B cell (primary cell): Measurements from ENCODE around the gene LRFN4. TPM values are rescaled to one million over a fixed set of nuclear protein-coding genes. Genes with fewer than 3 reads are reported as not detected.

Experiments used
- ATAC-seq: fragments of 200-7000 bp; cut with Tn5 transposase; one replicate; pipeline ENCODE4 v1.10.0; 2021; ENCODE audit warnings: low read depth, mild to moderate bottlenecking, moderate number of reproducible peaks, moderate library complexity
- CTCF ChIA-PET: fragments of 350-600 bp; sonication (Branson Sonifier 250); formaldehyde crosslinking; loops from one replicate; lab custom pipeline; 2021; ENCODE audit warnings: antibody characterized with exemption, inconsistent platforms; lab: Charles Lee
- POLR2A ChIA-PET: fragments of 350-600 bp; sonication (Branson Sonifier 250); formaldehyde crosslinking; loops from one replicate; lab custom pipeline; 2021; ENCODE audit warnings: antibody characterized with exemption; lab: Charles Lee
- DNase-seq: peaks from one replicate; pipeline ENCODE4 v3.0.0; 2013
- H2AFZ ChIP-seq: 2 replicates; pipeline ENCODE4 v1.6.1; 2012; ENCODE audit warnings: mild to moderate bottlenecking, low read depth, low read length; ENCODE audit not compliant: insufficient read depth, poor library complexity, severe bottlenecking
- H3K27ac ChIP-seq, 2 donors: 1 replicate in 1 of 2; 2 replicates in 1 of 2; pipeline ENCODE4 v1.5.1; 2012 to 2013; ENCODE audit warnings: low read length in 2 of 2, mild to moderate bottlenecking in 2 of 2, moderate library complexity in 1 of 2
- H3K27me3 ChIP-seq, 4 experiments: fragments of 200-600 bp in 1 of 4; sonication (generic) in 1 of 4; replicated peaks in 1 of 4; 1 replicate in 2 of 4; 2 replicates in 2 of 4; pipeline versions ENCODE4 v1.6.1 to v1.7.0; 2013 to 2016; ENCODE audit warnings: low read length in 3 of 4, mild to moderate bottlenecking in 2 of 4, mixed read lengths in 1 of 4, moderate library complexity in 1 of 4; ENCODE audit not compliant: insufficient read depth in 4 of 4, control insufficient read depth in 3 of 4; ENCODE audit errors: control extremely low read depth in 1 of 4
- H3K36me3 ChIP-seq, 2 experiments: replicated peaks in 1 of 2; 1 replicate in 1 of 2; 2 replicates in 1 of 2; pipeline versions ENCODE4 v1.6.1 to v1.7.1; 2013; ENCODE audit warnings: low read length in 1 of 2; ENCODE audit not compliant: insufficient read depth in 2 of 2, control insufficient read depth in 1 of 2; ENCODE audit errors: control extremely low read depth in 1 of 2, extremely low read depth in 1 of 2
- H3K4me1 ChIP-seq, 2 donors: fragments of 200-600 bp in 1 of 2; sonication (generic) in 1 of 2; 1 replicate in 1 of 2; 2 replicates in 1 of 2; pipeline versions ENCODE4 v1.5.1 to v1.6.1; 2013 to 2017; ENCODE audit warnings: low read length in 2 of 2; ENCODE audit not compliant: control insufficient read depth in 2 of 2, insufficient read depth in 2 of 2
- H3K4me2 ChIP-seq: replicated peaks from 2 replicates; pipeline ENCODE3; 2012; ENCODE audit warnings: mild to moderate bottlenecking, low read depth, low read length; ENCODE audit not compliant: poor library complexity, severe bottlenecking
- H3K4me3 ChIP-seq, 5 experiments: fragments of 200-600 bp in 1 of 5; sonication (generic) in 1 of 5; 1 replicate in 3 of 5; 2 replicates in 2 of 5; pipeline versions ENCODE4 v1.5.1 to v1.7.0; 2011 to 2016; ENCODE audit warnings: low read length in 4 of 5, mild to moderate bottlenecking in 4 of 5, low read depth in 2 of 5, control low read depth in 1 of 5, moderate library complexity in 1 of 5; ENCODE audit not compliant: insufficient read depth in 1 of 5; ENCODE audit errors: control extremely low read depth in 1 of 5, extremely low read depth in 1 of 5
- H3K79me2 ChIP-seq: fragments of 200-600 bp; sonication (generic); one replicate; pipeline ENCODE4 v1.6.0; 2016; ENCODE audit warnings: low read length; ENCODE audit not compliant: control insufficient read depth, insufficient read depth
- H3K9ac ChIP-seq: fragments of 200-600 bp; sonication (generic); 2 replicates; pipeline ENCODE4 v1.6.1; 2017; ENCODE audit warnings: mild to moderate bottlenecking, low read length, moderate library complexity
- H3K9me3 ChIP-seq, 3 donors: one replicate each; pipeline versions ENCODE4 v1.6.1 to v1.7.1; 2013; ENCODE audit warnings: low read length in 2 of 3; ENCODE audit not compliant: control insufficient read depth in 2 of 3, insufficient read depth in 1 of 3; ENCODE audit errors: control extremely low read depth in 1 of 3
- H4K20me1 ChIP-seq: 2 replicates; pipeline ENCODE4 v1.6.0; 2012; ENCODE audit warnings: mild to moderate bottlenecking, low read length; ENCODE audit not compliant: insufficient read depth, control insufficient read depth, poor library complexity, severe bottlenecking
- H3K27ac Mint-ChIP-seq: one replicate; pipeline ENCODE4 v1.8.0; 2021; ENCODE audit warnings: mixed read lengths
- H3K27me3 Mint-ChIP-seq: one replicate; pipeline ENCODE4 v1.8.0; 2021; ENCODE audit warnings: mixed read lengths
- H3K4me1 Mint-ChIP-seq: one replicate; pipeline ENCODE4 v1.8.0; 2021; ENCODE audit warnings: mixed read lengths
- H3K4me3 Mint-ChIP-seq: one replicate; pipeline ENCODE4 v1.8.0; 2021; ENCODE audit warnings: mixed read lengths
- H3K9me3 Mint-ChIP-seq: one replicate; pipeline ENCODE4 v1.8.0; 2022; ENCODE audit warnings: mixed read lengths; ENCODE audit not compliant: insufficient read depth
- CTCF ChIP-seq: fragments of 200-600 bp; IDR thresholded peaks from one replicate; pipeline ENCODE4 v1.8.0; 2022; ENCODE audit warnings: antibody characterized with exemption, mild to moderate bottlenecking
- EZH2 ChIP-seq: IDR thresholded peaks from 2 replicates; pipeline ENCODE4 v1.6.1; 2012; ENCODE audit warnings: borderline replicate concordance, low read depth, mild to moderate bottlenecking, moderate library complexity, low read length; ENCODE audit not compliant: insufficient read depth, poor library complexity, severe bottlenecking
- WGBS: methylation state at CpG from one replicate; pipeline ENCODE4 v1.1.5; 2013; ENCODE audit warnings: missing lambda C conversion rate; ENCODE audit not compliant: insufficient coverage; 5-methylcytosine and 5-hydroxymethylcytosine counted together
- intact Hi-C: fragments of 100-400 bp; cut with micrococcal nuclease; formaldehyde crosslinking; loops from one replicate; pipeline ENCODE4 v1.10.0; 2022
- polyA plus RNA-seq: library from polyadenylated mRNA; depleted of rRNA; stranded (reverse); fragments of >200 nt; gene quantifications from 2 replicates; pipeline ENCODE4 v1.2.3, GENCODE V29; 2012
- total RNA-seq, 2 donors: library from RNA; stranded (reverse); fragments of 120-200 nt in 1 of 2; gene quantifications; 1 replicate in 1 of 2; 2 replicates in 1 of 2; pipeline versions ENCODE4 v1.2.3 to v1.2.4, GENCODE V29; 2013 to 2022

The LRFN4 gene
- total and polyA plus RNA-seq, 2 donors (not counting 1 experiment from before 2014, with no cell fraction given), result 7.1 to 12.1 TPM

GRCh38 chr11:66859686-66860448 lies 3.0 kb downstream of the LRFN4 start:
- Histone ChIP-seq H3K4me2 (no peak overlapping the region), H4K20me1 (no peaks in the 10 kb centered on the region), H3K79me2 (no peaks in the 10 kb centered on the region), H3K27ac (no peak overlapping the region), H2AFZ (no peak overlapping the region), H3K9ac (no peak overlapping the region), H3K4me1 (peaks cover 5 to 13% of the 10 kb centered on the region in 2 donors), H3K4me3 (no peak overlapping the region), H3K27me3 (no peaks in the 10 kb centered on the region), H3K9me3 (no peaks in the 10 kb centered on the region), H3K36me3 (no peaks in the 10 kb centered on the region)
- POLR2A ChIA-PET, result no interaction called here
- ATAC-seq, result no peak
- intact Hi-C loops, result no loop called here
- TF ChIP-seq CTCF, result no peak
- TF ChIP-seq EZH2, result no peak
- CTCF ChIA-PET, result no interaction called here
- no peak for DNase-seq
- H3K4me3 Mint-ChIP-seq, result no peak overlapping the region
- H3K27me3 Mint-ChIP-seq, result no peaks in the 10 kb centered on the region
- WGBS, result 94% methylated on average over 31 of the region's 41 CpGs
- H3K4me1 Mint-ChIP-seq, result peaks cover 11% of the 10 kb centered on the region
- H3K9me3 Mint-ChIP-seq, result no peaks in the 10 kb centered on the region
- no peak overlapping the region for H3K27ac Mint-ChIP-seq

GRCh38 chr11:66860449-66860831 lies 3.6 kb downstream of the LRFN4 start:
- H3K4me3 ChIP-seq, result no peak overlapping the region
- no peak overlapping the region for H3K9ac ChIP-seq
- Mint-ChIP-seq H3K27ac (no peak overlapping the region), H3K4me3 (no peak overlapping the region), H3K27me3 (no peaks in the 10 kb centered on the region), H3K9me3 (no peaks in the 10 kb centered on the region), H3K4me1 (peaks cover 10% of the 10 kb centered on the region)
- DNase-seq, result no peak
- CTCF ChIA-PET, result no interaction called here
- intact Hi-C loops, result no loop called here
- no peaks in the 10 kb centered on the region for H3K27me3 ChIP-seq
- H3K36me3 ChIP-seq, result no peaks in the 10 kb centered on the region
- WGBS, result 90% methylated on average over 18 of the region's 18 CpGs
- H2AFZ ChIP-seq, result no peak overlapping the region
- ATAC-seq, result no peak
- no peaks in the 10 kb centered on the region for H3K79me2 ChIP-seq
- no peaks in the 10 kb centered on the region for H3K9me3 ChIP-seq
- POLR2A ChIA-PET, result interaction anchor here (0.5 kb wide), 1 partner anchor 745 kb away, joined by 15 read pairs; no protein-coding TSS in a partner anchor
- peaks cover 4 to 10% of the 10 kb centered on the region in 2 donors for H3K4me1 ChIP-seq
- no peak overlapping the region for H3K4me2 ChIP-seq
- no peaks in the 10 kb centered on the region for H4K20me1 ChIP-seq
- H3K27ac ChIP-seq, result no peak overlapping the region
- no peak for TF ChIP-seq EZH2
- TF ChIP-seq CTCF, result no peak
